ENCODE measurements around the gene CRYBG3. TPM values are rescaled to one million over a fixed set of nuclear protein-coding genes. Genes with fewer than 3 reads are reported as not detected.
A peak's percentile ranks its signal among the peaks of the same experiment; 100 is the strongest.
"Not testable (repeated sequence)": the region's sequence is repeated elsewhere in the genome, so short reads cannot be mapped to it uniquely, and the experiment has no call there.

The CRYBG3 gene
- total RNA-seq, 1 donor from 2014 or later: 18.6 TPM

- intact Hi-C loops (cut with DNase I): no loop called here
- DNase-seq (no peak), ATAC-seq (ENCODE audit: poor library complexity) (no peak)
These were observed 8.8 kb downstream of the CRYBG3 start for GRCh38 chr3:97830638-97831037.

GRCh38 chr3:97831140-97831539 lies 9.3 kb downstream of the CRYBG3 start:
- DNase-seq (no peak), ATAC-seq (ENCODE audit: poor library complexity) (no peak)
- intact Hi-C loops (cut with DNase I): no loop called here

GRCh38 chr3:97833184-97833583 lies 11.4 kb downstream of the CRYBG3 start:
- intact Hi-C loops (cut with DNase I); DNase-seq; ATAC-seq (ENCODE audit: poor library complexity): not testable (repeated sequence)

GRCh38 chr3:97835761-97836160 lies 13.9 kb downstream of the CRYBG3 start:
- ATAC-seq (ENCODE audit: poor library complexity): no peak

GRCh38 chr3:97838393-97838792 lies 16.6 kb downstream of the CRYBG3 start:
- no peak for ATAC-seq (ENCODE audit: poor library complexity)
- intact Hi-C loops (cut with DNase I): no loop called here
- DNase-seq: no peak

More at GRCh38 chr3:97835761-97836160, 13.9 kb downstream of the CRYBG3 start:
- no peak for DNase-seq
- intact Hi-C loops (cut with DNase I): no loop called here

GRCh38 chr3:97839944-97840343 lies 18.1 kb downstream of the CRYBG3 start:
- ATAC-seq (ENCODE audit: poor library complexity) (no peak), DNase-seq (no peak)
- intact Hi-C loops (cut with DNase I): no loop called here

- ATAC-seq (ENCODE audit: poor library complexity) (no peak), DNase-seq (no peak)
- intact Hi-C loops (cut with DNase I): no loop called here
These were observed 19.5 kb downstream of the CRYBG3 start for GRCh38 chr3:97841304-97841703.

- ATAC-seq (ENCODE audit: poor library complexity) (no peak), DNase-seq (no peak)
- intact Hi-C loops (cut with DNase I): no loop called here
These were observed 20.1 kb downstream of the CRYBG3 start for GRCh38 chr3:97841956-97842355.

- DNase-seq (no peak), ATAC-seq (ENCODE audit: poor library complexity) (no peak)
- intact Hi-C loops (cut with DNase I): no loop called here
These were observed 27.0 kb downstream of the CRYBG3 start for GRCh38 chr3:97848779-97849178.

- ATAC-seq (ENCODE audit: poor library complexity) (no peak), DNase-seq (no peak)
- intact Hi-C loops (cut with DNase I): no loop called here
These were observed 35.6 kb downstream of the CRYBG3 start for GRCh38 chr3:97857401-97857800.

GRCh38 chr3:97860364-97860763 lies 38.6 kb downstream of the CRYBG3 start:
- ATAC-seq (ENCODE audit: poor library complexity) (no peak), DNase-seq (no peak)
- intact Hi-C loops (cut with DNase I): no loop called here

GRCh38 chr3:97862582-97862981 lies 40.8 kb downstream of the CRYBG3 start:
- intact Hi-C loops (cut with DNase I): no loop called here
- DNase-seq (no peak), ATAC-seq (ENCODE audit: poor library complexity) (peak; percentile 36)

- intact Hi-C loops (cut with DNase I): no loop called here
- no peak for DNase-seq
- peak; percentile 80 for ATAC-seq (ENCODE audit: poor library complexity)
These were observed 41.2 kb downstream of the CRYBG3 start for GRCh38 chr3:97863031-97863430.

- ATAC-seq (ENCODE audit: poor library complexity): peak; percentile 46
- DNase-seq: no peak
- intact Hi-C loops (cut with DNase I): no loop called here
These were observed 42.0 kb downstream of the CRYBG3 start for GRCh38 chr3:97863775-97864174.

GRCh38 chr3:97871186-97871585 lies 49.4 kb downstream of the CRYBG3 start:
- DNase-seq (no peak), ATAC-seq (ENCODE audit: poor library complexity) (no peak)
- intact Hi-C loops (cut with DNase I): no loop called here

- DNase-seq: no peak
- intact Hi-C loops (cut with DNase I): no loop called here
- ATAC-seq (ENCODE audit: poor library complexity): no peak
These were observed 50.2 kb downstream of the CRYBG3 start for GRCh38 chr3:97871801-97872524.

- ATAC-seq (ENCODE audit: poor library complexity): no peak
- intact Hi-C loops (cut with DNase I): no loop called here
- no peak for DNase-seq
These were observed 50.8 kb downstream of the CRYBG3 start for GRCh38 chr3:97872525-97873042.

- DNase-seq (no peak), ATAC-seq (ENCODE audit: poor library complexity) (no peak)
- intact Hi-C loops (cut with DNase I): no loop called here
These were observed 58.5 kb downstream of the CRYBG3 start for GRCh38 chr3:97880267-97880666.

- DNase-seq: no peak
- ATAC-seq (ENCODE audit: poor library complexity): no peak
- intact Hi-C loops (cut with DNase I): no loop called here
These were observed 61.3 kb downstream of the CRYBG3 start for GRCh38 chr3:97882975-97883598.

GRCh38 chr3:97883736-97884135 lies 61.9 kb downstream of the CRYBG3 start:
- ATAC-seq (ENCODE audit: poor library complexity): no peak
- intact Hi-C loops (cut with DNase I): no loop called here
- DNase-seq: no peak
